GM12878 (cell line): ENCODE measurements around the gene NCBP1. TPM values are rescaled to one million over a fixed set of nuclear protein-coding genes. Genes with fewer than 3 reads are reported as not detected.

Experiments
- ASH2L ChIP-seq: fragments of 300-600, 200-600 bp; sonication (generic); IDR thresholded peaks from 2 replicates; pipeline ENCODE4 v1.6.1; 2017; ENCODE audit warnings: low read depth, mild to moderate bottlenecking, borderline replicate concordance
- CEBPZ ChIP-seq: fragments of 150-350 bp; IDR thresholded peaks from 2 replicates; pipeline ENCODE4 v1.6.1; 2016; ENCODE audit warnings: low read depth, low read length
- ETV6 ChIP-seq, 2 experiments: fragments of 450-650 bp in 1 of 2; IDR thresholded peaks in 1 of 2; conservative IDR thresholded peaks in 1 of 2; 2 replicates each; pipeline ENCODE4 v1.6.1; 2014; ENCODE audit warnings: antibody characterized with exemption in 1 of 2, borderline replicate concordance in 1 of 2, low read depth in 1 of 2, mild to moderate bottlenecking in 1 of 2, moderate library complexity in 1 of 2
- HCFC1 ChIP-seq: fragments of 150-350 bp; IDR thresholded peaks from 2 replicates; pipeline ENCODE4 v1.6.1; 2014; ENCODE audit warnings: low read length
- SIX5 ChIP-seq: IDR thresholded peaks from 2 replicates; pipeline ENCODE4 v1.6.1; 2011; ENCODE audit warnings: mild to moderate bottlenecking, low read depth, low read length, moderate library complexity; ENCODE audit not compliant: severe bottlenecking
- SMAD1 ChIP-seq: fragments of 450-650 bp; IDR thresholded peaks from 2 replicates; pipeline ENCODE4 v1.6.1; 2018; ENCODE audit warnings: mild to moderate bottlenecking, low read depth; ENCODE audit not compliant: partially characterized antibody
- YBX1 ChIP-seq: fragments of 450-650 bp; IDR thresholded peaks from 2 replicates; pipeline ENCODE4 v1.6.1; 2016; ENCODE audit warnings: antibody characterized with exemption
- polyA plus RNA-seq, 11 experiments: library from polyadenylated mRNA; depleted of rRNA in 4 of 11; unstranded in 6 of 11; stranded (reverse) in 5 of 11; fragments of >200 nt; fragmentation: Nextera tagmentation in 4 of 11; fragmentation: Illumina TruSeq in 1 of 11; extraction: Ambion mirVana in 4 of 11; extraction: Trizol in 1 of 11; gene quantifications; 1 replicate in 1 of 11; 2 replicates in 10 of 11; pipeline versions ENCODE4 v1.2.1 to v1.2.3, GENCODE V29; 2011 to 2016; ENCODE audit warnings: inconsistent platforms in 2 of 11, missing spikeins in 2 of 11, low read depth in 1 of 11
- total RNA-seq, 4 experiments: library from RNA; depleted of rRNA in 3 of 4; stranded (reverse); fragments of >200 nt in 3 of 4; fragmentation: Illumina TruSeq in 1 of 4; extraction: Trizol in 1 of 4; gene quantifications; 2 replicates each; pipeline versions ENCODE4 v1.2.1 to v1.2.3, GENCODE V29; 2013 to 2021

The NCBP1 gene
- total and polyA plus RNA-seq, 10 of the 15 experiments (the other 5 are each of a cell fraction or from before 2014, with no cell fraction given): 14.7 to 70.9 (median 36.0) TPM

- TF ChIP-seq CEBPZ: no peak
- TF ChIP-seq YBX1: no peak
- TF ChIP-seq ETV6 (conservative IDR thresholded peaks at IDR 0.05 in 1 of 2, IDR thresholded peaks at IDR 0.05 in 1 of 2; ENCODE audit: borderline replicate concordance in 1 of 2, low read depth in 1 of 2): no peak
- no peak for TF ChIP-seq SMAD1
- no peak for TF ChIP-seq ASH2L
- TF ChIP-seq SIX5: no peak
- TF ChIP-seq HCFC1: no peak
Observed at GRCh38 chr9:97722331-97722730, 88.7 kb downstream of the NCBP1 start (continued).

Other genes starting within 250 kb of the NCBP1 start
- 16.2 and 18.6 TPM in 2 replicates for gene TDRD7, start 221.7 kb upstream of the NCBP1 start, total RNA-seq (2014; rRNA removed)
- 21.5 and 22.2 TPM in 2 replicates for gene TDRD7, start 221.7 kb upstream of the NCBP1 start, total RNA-seq (2014; rRNA removed; fragmentation: Illumina TruSeq; extraction: Trizol)
- 16.2 and 17.9 TPM in 2 replicates for gene TDRD7, start 221.7 kb upstream of the NCBP1 start, total RNA-seq (2021)
- gene TDRD7, start 221.7 kb upstream of the NCBP1 start, polyA plus RNA-seq (2011; rRNA removed): 26.4 and 36.3 TPM in 2 replicates
- 20.4 and 26.2 TPM in 2 replicates for gene TDRD7, start 221.7 kb upstream of the NCBP1 start, polyA plus RNA-seq (2014; fragmentation: Illumina TruSeq; extraction: Trizol)
- 1 to 10 TPM; 5.7 to 8.3 TPM for gene TDRD7, start 221.7 kb upstream of the NCBP1 start, polyA plus RNA-seq (2014; fragmentation: Nextera tagmentation; extraction: Ambion mirVana)
- gene TDRD7, start 221.7 kb upstream of the NCBP1 start, polyA plus RNA-seq (2014; rRNA removed): 13.0 and 16.2 TPM in 2 replicates
- 10 to 100 TPM; 14.9 to 16.1 TPM for gene TDRD7, start 221.7 kb upstream of the NCBP1 start, polyA plus RNA-seq (2016; fragmentation: Nextera tagmentation; extraction: Ambion mirVana)
- 8.4 and 8.5 TPM in 2 replicates for gene TMOD1, start 132.2 kb upstream of the NCBP1 start, total RNA-seq (2014; rRNA removed)
- gene TMOD1, start 132.2 kb upstream of the NCBP1 start, total RNA-seq (2014; rRNA removed; fragmentation: Illumina TruSeq; extraction: Trizol): 13.9 and 15.0 TPM in 2 replicates
- 28.4 and 29.0 TPM in 2 replicates for gene TMOD1, start 132.2 kb upstream of the NCBP1 start, total RNA-seq (2021)
- gene TMOD1, start 132.2 kb upstream of the NCBP1 start, polyA plus RNA-seq (2011; rRNA removed): 4.0 and 4.9 TPM in 2 replicates
- 31.3 and 38.8 TPM in 2 replicates for gene TMOD1, start 132.2 kb upstream of the NCBP1 start, polyA plus RNA-seq (2014; fragmentation: Illumina TruSeq; extraction: Trizol)
- 10 to 100 TPM; 11.1 to 16.9 TPM for gene TMOD1, start 132.2 kb upstream of the NCBP1 start, polyA plus RNA-seq (2014; fragmentation: Nextera tagmentation; extraction: Ambion mirVana)
- gene TMOD1, start 132.2 kb upstream of the NCBP1 start, polyA plus RNA-seq (2014; rRNA removed): 13.2 and 13.3 TPM in 2 replicates
- 10 to 100 TPM; 27.7 to 44.1 TPM for gene TMOD1, start 132.2 kb upstream of the NCBP1 start, polyA plus RNA-seq (2016; fragmentation: Nextera tagmentation; extraction: Ambion mirVana)
- gene TSTD2, start 453 bp upstream of the NCBP1 start, total RNA-seq (2014; rRNA removed): 19.2 and 22.5 TPM in 2 replicates
- gene TSTD2, start 453 bp upstream of the NCBP1 start, total RNA-seq (2014; rRNA removed; fragmentation: Illumina TruSeq; extraction: Trizol): 12.9 TPM in 2 replicates
- gene TSTD2, start 453 bp upstream of the NCBP1 start, total RNA-seq (2021): 15.3 and 15.4 TPM in 2 replicates
- gene TSTD2, start 453 bp upstream of the NCBP1 start, polyA plus RNA-seq (2011; rRNA removed): 30.6 and 36.3 TPM in 2 replicates
- 18.3 and 21.1 TPM in 2 replicates for gene TSTD2, start 453 bp upstream of the NCBP1 start, polyA plus RNA-seq (2014; fragmentation: Illumina TruSeq; extraction: Trizol)
- gene TSTD2, start 453 bp upstream of the NCBP1 start, polyA plus RNA-seq (2014; fragmentation: Nextera tagmentation; extraction: Ambion mirVana): 1 to 10 TPM; 5.0 to 5.3 TPM
- 21.4 and 21.5 TPM in 2 replicates for gene TSTD2, start 453 bp upstream of the NCBP1 start, polyA plus RNA-seq (2014; rRNA removed)
- 1 to 10 TPM; 8.3 to 9.6 TPM for gene TSTD2, start 453 bp upstream of the NCBP1 start, polyA plus RNA-seq (2016; fragmentation: Nextera tagmentation; extraction: Ambion mirVana)
- gene XPA, start 63.5 kb downstream of the NCBP1 start, total RNA-seq (2014; rRNA removed): 10.4 and 11.7 TPM in 2 replicates
- gene XPA, start 63.5 kb downstream of the NCBP1 start, total RNA-seq (2014; rRNA removed; fragmentation: Illumina TruSeq; extraction: Trizol): 15.5 and 17.3 TPM in 2 replicates
- 10.4 and 10.8 TPM in 2 replicates for gene XPA, start 63.5 kb downstream of the NCBP1 start, total RNA-seq (2021)
- gene XPA, start 63.5 kb downstream of the NCBP1 start, polyA plus RNA-seq (2011; rRNA removed): 6.2 and 11.6 TPM in 2 replicates
- 14.6 and 15.7 TPM in 2 replicates for gene XPA, start 63.5 kb downstream of the NCBP1 start, polyA plus RNA-seq (2014; fragmentation: Illumina TruSeq; extraction: Trizol)
- 10 to 100 TPM in 1 of 2 experiments, 1 to 10 TPM in 1; 7.1 to 11.2 TPM for gene XPA, start 63.5 kb downstream of the NCBP1 start, polyA plus RNA-seq (2014; fragmentation: Nextera tagmentation; extraction: Ambion mirVana)
- 13.4 and 16.9 TPM in 2 replicates for gene XPA, start 63.5 kb downstream of the NCBP1 start, polyA plus RNA-seq (2014; rRNA removed)
- 10 to 100 TPM; 18.9 to 19.9 TPM for gene XPA, start 63.5 kb downstream of the NCBP1 start, polyA plus RNA-seq (2016; fragmentation: Nextera tagmentation; extraction: Ambion mirVana)
- gene FOXE1, start 219.4 kb downstream of the NCBP1 start, total RNA-seq (2014; rRNA removed): not detected in 2 replicates
- not detected in 2 replicates for gene FOXE1, start 219.4 kb downstream of the NCBP1 start, total RNA-seq (2014; rRNA removed; fragmentation: Illumina TruSeq; extraction: Trizol)
- gene FOXE1, start 219.4 kb downstream of the NCBP1 start, total RNA-seq (2021): not detected in 2 replicates
- gene FOXE1, start 219.4 kb downstream of the NCBP1 start, polyA plus RNA-seq (2011; rRNA removed): not detected in 2 replicates
- not detected in 2 replicates for gene FOXE1, start 219.4 kb downstream of the NCBP1 start, polyA plus RNA-seq (2014; fragmentation: Illumina TruSeq; extraction: Trizol)
- gene FOXE1, start 219.4 kb downstream of the NCBP1 start, polyA plus RNA-seq (2014; fragmentation: Nextera tagmentation; extraction: Ambion mirVana): not detected
- gene FOXE1, start 219.4 kb downstream of the NCBP1 start, polyA plus RNA-seq (2014; rRNA removed): not detected in 2 replicates
- not detected for gene FOXE1, start 219.4 kb downstream of the NCBP1 start, polyA plus RNA-seq (2016; fragmentation: Nextera tagmentation; extraction: Ambion mirVana)